Muscle of leg (tissue), 11 donors: ENCODE results near the gene HYOU1. TPM values are rescaled to one million over a fixed set of nuclear protein-coding genes. Genes with fewer than 3 reads are reported as not detected.
"Not testable (repeated sequence)": the region's sequence is repeated elsewhere in the genome, so short reads cannot be mapped to it uniquely, and the experiment has no call there.

Experiments
- DNase-seq: peaks from one replicate; pipeline ENCODE4 v3.0.0; 2013
- H3K27ac ChIP-seq: one replicate; pipeline ENCODE4 v1.5.1; 2013; ENCODE audit warnings: mild to moderate bottlenecking, low read length, control low read depth
- H3K27me3 ChIP-seq: one replicate; pipeline ENCODE4 v1.6.1; 2013; ENCODE audit warnings: low read length; ENCODE audit not compliant: control insufficient read depth, insufficient read depth
- H3K36me3 ChIP-seq: one replicate; pipeline ENCODE4 v1.6.1; 2013; ENCODE audit warnings: low read length; ENCODE audit not compliant: control insufficient read depth, insufficient read depth
- H3K4me1 ChIP-seq: one replicate; pipeline ENCODE4 v1.6.1; 2013; ENCODE audit warnings: low read length; ENCODE audit not compliant: control insufficient read depth, insufficient read depth
- H3K4me3 ChIP-seq: one replicate; pipeline ENCODE4 v1.5.1; 2013; ENCODE audit warnings: low read length, control low read depth
- H3K9me3 ChIP-seq: replicated peaks from 2 replicates; pipeline ENCODE4 v1.6.1; 2013; ENCODE audit warnings: low read depth, low read length; ENCODE audit not compliant: control insufficient read depth
- WGBS: methylation state at CpG from one replicate; pipeline ENCODE4 v1.1.5; 2013; ENCODE audit warnings: missing lambda C conversion rate; ENCODE audit not compliant: insufficient coverage; 5-methylcytosine and 5-hydroxymethylcytosine counted together
- polyA plus RNA-seq, 8 donors: library from polyadenylated mRNA; unstranded; fragments of 120-200 nt; gene quantifications; one replicate each; pipeline versions ENCODE4 v1.2.1 to v1.2.3, GENCODE V29; 2013; ENCODE audit warnings: inconsistent platforms in 1 of 8, low replicate concordance in 1 of 8; ENCODE audit not compliant: insufficient read length in 8 of 8, insufficient read depth in 1 of 8
- total RNA-seq: library from RNA; stranded (reverse); fragments of 120-200 nt; gene quantifications from one replicate; pipeline ENCODE4 v1.2.4, GENCODE V29; 2013

HYOU1 gene
- total and polyA plus RNA-seq, 9 donors = 30.1 to 64.0 (median 45.0) TPM

GRCh38 chr11:119044708-119045107 is 12.3 kb downstream of the HYOU1 start:
- Histone ChIP-seq H3K36me3 (peaks cover 50% of the 10 kb centered on the region), H3K27ac (no peak overlapping the region), H3K9me3 (no peaks in the 10 kb centered on the region), H3K27me3 (no peaks in the 10 kb centered on the region), H3K4me3 (no peak overlapping the region), H3K4me1 (no peaks in the 10 kb centered on the region)
- no peak for DNase-seq
- 100% methylated on average over 1 of the region's 6 CpGs for WGBS

DNA sequence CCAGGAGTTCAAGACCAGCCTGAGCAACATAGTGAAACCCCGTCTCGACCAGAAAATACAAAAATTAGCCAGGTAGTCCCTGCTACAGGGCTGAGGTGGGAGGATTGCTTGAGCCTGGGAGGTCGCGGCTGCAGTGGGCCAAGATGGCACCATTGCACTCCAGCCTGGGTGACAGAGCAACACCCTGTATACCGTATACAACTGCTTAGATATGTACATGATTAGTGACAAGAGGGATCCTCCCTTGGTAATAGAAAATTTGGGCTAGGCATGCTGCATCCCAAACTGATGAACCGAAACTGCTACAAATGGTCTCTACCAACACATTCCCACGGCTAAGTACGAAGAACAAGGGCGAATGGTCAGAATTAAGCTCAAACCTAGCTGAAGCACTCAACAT is 14.1 kb downstream of the HYOU1 start:
- Histone ChIP-seq H3K9me3 (no peaks in the 10 kb centered on the region), H3K27me3 (no peaks in the 10 kb centered on the region), H3K4me3 (no peak overlapping the region), H3K4me1 (no peaks in the 10 kb centered on the region), H3K27ac (no peak overlapping the region), H3K36me3 (peaks cover 32% of the 10 kb centered on the region)
- WGBS = 86% methylated on average over 3 of the region's 9 CpGs
- DNase-seq = no peak

- 82% methylated on average over 3 of the region's 4 CpGs for WGBS
- no peak overlapping the region for H3K4me3 ChIP-seq
- H3K9me3 ChIP-seq = no peaks in the 10 kb centered on the region
- H3K36me3 ChIP-seq = peaks cover 23% of the 10 kb centered on the region
- H3K4me1 ChIP-seq = no peaks in the 10 kb centered on the region
- no peak for DNase-seq
- no peaks in the 10 kb centered on the region for H3K27me3 ChIP-seq
- no peak overlapping the region for H3K27ac ChIP-seq
Observed at GRCh38 chr11:119041821-119042514, 15.0 kb downstream of the HYOU1 start.

- DNase-seq, H3K4me3 ChIP-seq, H3K36me3 ChIP-seq, H3K27me3 ChIP-seq, H3K4me1 ChIP-seq, H3K9me3 ChIP-seq, H3K27ac ChIP-seq: not testable (repeated sequence)
- whole genome bisulfite sequencing = no CpG with 5 or more reads among the region's 11 CpGs
Observed at GRCh38 chr11:119039471-119039870, 17.5 kb downstream of the HYOU1 start.

- no peaks in the 10 kb centered on the region for H3K9me3 ChIP-seq
Observed at GRCh38 chr11:119038884-119039283, 18.1 kb downstream of the HYOU1 start.

DNA sequence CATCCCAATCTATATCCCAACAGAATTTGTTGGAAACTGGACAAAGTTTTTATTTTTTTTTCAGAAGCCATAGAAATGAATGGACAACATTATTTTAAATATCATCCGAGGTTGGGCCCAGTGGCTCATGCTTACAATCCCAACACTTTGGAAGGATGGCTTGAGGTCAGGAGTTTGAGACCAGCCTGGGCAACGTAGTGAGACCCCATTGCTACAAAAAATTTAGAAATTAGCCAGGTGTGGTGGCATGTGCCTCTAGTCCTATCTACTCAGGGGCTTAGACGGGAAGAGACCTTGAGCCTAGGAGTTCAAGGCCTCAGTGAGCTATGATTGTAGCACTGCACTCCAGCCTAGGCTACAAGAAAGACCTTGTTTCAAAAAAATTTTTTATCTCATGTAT is 22.2 kb downstream of the HYOU1 start:
- Histone ChIP-seq H3K36me3 (no peaks in the 10 kb centered on the region), H3K9me3 (no peaks in the 10 kb centered on the region), H3K4me1 (peaks cover 7% of the 10 kb centered on the region), H3K27ac (no peak overlapping the region), H3K27me3 (no peaks in the 10 kb centered on the region), H3K4me3 (no peak overlapping the region)
- no CpG with 5 or more reads among the region's 3 CpGs for WGBS
- DNase-seq = no peak

More at GRCh38 chr11:119038884-119039283, 18.1 kb downstream of the HYOU1 start:
- WGBS = 92% methylated on average over 4 of the region's 5 CpGs
- H3K36me3 ChIP-seq = no peaks in the 10 kb centered on the region
- no peaks in the 10 kb centered on the region for H3K4me1 ChIP-seq
- H3K27ac ChIP-seq = no peak overlapping the region
- no peaks in the 10 kb centered on the region for H3K27me3 ChIP-seq
- DNase-seq = no peak
- no peak overlapping the region for H3K4me3 ChIP-seq

DNA sequence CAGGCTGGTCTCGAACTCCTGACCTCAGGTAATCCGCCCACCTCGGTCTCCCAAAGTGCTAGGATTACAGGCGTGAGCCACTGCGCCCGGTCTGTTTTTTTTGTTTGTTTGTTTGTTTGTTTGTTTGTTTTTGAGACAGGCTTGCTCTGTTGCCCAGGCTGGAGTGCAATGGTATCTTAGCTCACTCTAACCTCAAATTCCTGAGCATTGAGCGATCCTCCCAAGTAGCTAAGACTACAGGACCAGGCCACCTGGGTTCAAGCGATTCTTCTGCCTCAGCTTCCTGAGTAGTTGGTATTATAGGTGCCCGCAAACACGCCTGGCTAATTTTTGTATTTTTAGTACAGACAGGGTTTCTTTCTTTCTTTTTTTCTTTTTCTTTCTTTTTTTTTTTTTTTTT is 23.6 kb downstream of the HYOU1 start:
- WGBS = 80% methylated on average over 4 of the region's 10 CpGs
- not testable (repeated sequence) for H3K36me3 ChIP-seq, DNase-seq, H3K27me3 ChIP-seq, H3K4me3 ChIP-seq, H3K9me3 ChIP-seq, H3K27ac ChIP-seq
- H3K4me1 ChIP-seq = peaks cover 13% of the 10 kb centered on the region

- no peak overlapping the region for H3K4me3 ChIP-seq
- no peak for DNase-seq
- WGBS = 89% methylated on average over 6 of the region's 9 CpGs
- peaks cover 16% of the 10 kb centered on the region for H3K36me3 ChIP-seq
- no peak overlapping the region for H3K27ac ChIP-seq
- peaks cover 22% of the 10 kb centered on the region for H3K4me1 ChIP-seq
- H3K27me3 ChIP-seq = no peaks in the 10 kb centered on the region
- H3K9me3 ChIP-seq = no peaks in the 10 kb centered on the region
Observed at GRCh38 chr11:119031912-119032280, 25.1 kb downstream of the HYOU1 start.

DNA sequence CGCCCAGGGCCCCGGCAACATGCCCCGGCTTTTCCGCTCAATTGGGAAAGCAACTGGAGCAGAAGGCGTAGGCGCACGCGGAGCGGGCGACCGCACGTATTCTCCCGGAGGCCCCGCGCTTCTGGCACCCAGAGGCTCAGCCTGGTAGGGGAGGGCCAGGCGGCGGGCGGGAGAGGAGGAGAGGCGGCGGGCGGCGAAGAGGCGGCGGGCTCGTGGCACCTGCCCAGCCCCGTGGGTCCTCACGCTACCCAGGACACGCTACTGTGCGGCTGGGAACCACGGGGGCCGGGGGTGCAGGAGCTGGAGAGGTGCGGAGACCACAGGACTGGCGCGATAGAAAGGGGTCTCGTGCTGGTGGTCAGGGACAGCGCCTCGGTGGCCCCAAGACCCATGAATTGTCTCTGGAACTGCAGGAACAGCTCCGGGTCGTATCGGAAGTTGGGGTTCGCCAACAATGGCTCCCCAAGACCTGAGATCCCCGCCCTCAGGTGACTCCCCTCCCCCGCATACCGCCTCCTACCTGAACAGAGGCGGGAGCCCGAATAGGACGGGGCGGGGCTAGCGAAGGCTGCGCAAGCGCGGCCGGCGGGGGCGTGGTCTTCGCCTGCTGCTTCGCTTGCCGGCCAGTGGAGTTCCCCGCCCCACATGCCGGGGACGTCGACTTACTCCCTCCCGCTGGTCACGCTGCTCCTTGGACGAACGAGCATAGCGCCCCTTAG is 26.5 kb downstream of the HYOU1 start, which contains the start of gene SLC37A4:
TSS of gene SLC37A4 (minus strand) at position 549 of the 719 bp plus-strand sequence.
- Histone ChIP-seq H3K9me3 (no peaks in the 10 kb centered on the region), H3K4me3 (peak within 1 kb of the TSS; percentile 73), H3K27ac (peak within 1 kb of the TSS; percentile 7), H3K27me3 (no peaks in the 10 kb centered on the region), H3K36me3 (peaks cover 28% of the 10 kb centered on the region), H3K4me1 (peaks cover 22% of the 10 kb centered on the region)
- peak; percentile 97 for DNase-seq
- WGBS = under 1% methylated on average over 58 of the region's 67 CpGs

DNA sequence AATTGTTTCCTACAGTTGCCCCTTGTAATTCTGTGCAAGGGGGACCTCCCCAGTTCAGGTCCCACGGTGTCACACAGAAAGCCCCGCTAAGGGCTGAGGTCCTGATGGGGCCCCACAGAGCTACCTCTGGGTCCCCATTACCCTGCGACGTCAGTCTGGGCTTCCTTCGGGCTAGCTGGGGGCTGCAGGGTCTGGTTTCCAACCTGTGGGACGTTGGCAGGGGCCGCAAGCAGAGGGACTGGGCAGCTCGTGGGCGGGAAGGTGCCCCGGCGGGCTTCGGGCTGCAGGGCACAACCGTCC is 27.0 kb downstream of the HYOU1 start:
- Histone ChIP-seq H3K27me3 (no peaks in the 10 kb centered on the region), H3K36me3 (peaks cover 32% of the 10 kb centered on the region), H3K4me3 (peak overlapping the region; percentile 73), H3K4me1 (peaks cover 22% of the 10 kb centered on the region), H3K9me3 (no peaks in the 10 kb centered on the region), H3K27ac (peak overlapping the region; percentile 7)
- 2% methylated on average over 13 of the region's 13 CpGs for WGBS
- no peak for DNase-seq
